Measurements from ENCODE around the gene COMTD1.
A peak's percentile ranks its signal among the peaks of the same experiment; 100 is the strongest.

COMTD1 gene

GRCh38 chr10:75235375-75236177 is at the start of gene COMTD1:
Gene COMTD1 (minus strand): TSS chr10:75235957. CDS start chr10:75235928, 29 bp downstream.
- peak; percentile 100 for TF ChIP-seq CTCF (IDR thresholded peaks at IDR 0.05; ENCODE audit: low read depth, low read length, missing control alignments)
- peak; percentile 70 for DNase-seq (ENCODE audit: low read depth)
- in situ Hi-C loops (cut with HindIII; ENCODE audit: low sequenced_read_pairs): no loop called here
- peak within 1 kb of the TSS; percentile 57 for H3K4me3 ChIP-seq (ENCODE audit: low read depth, low read length)

- no peak overlapping the region for H3K4me3 ChIP-seq (ENCODE audit: low read depth, low read length)
- peak; percentile 56 for DNase-seq (ENCODE audit: low read depth)
- TF ChIP-seq CTCF (IDR thresholded peaks at IDR 0.05; ENCODE audit: low read depth, low read length, missing control alignments): no peak
- in situ Hi-C loops (cut with HindIII; ENCODE audit: low sequenced_read_pairs): no loop called here
Measured at GRCh38 chr10:75283671-75284470, 48.1 kb upstream of the COMTD1 start.

- no peak for TF ChIP-seq CTCF (IDR thresholded peaks at IDR 0.05; ENCODE audit: low read depth, low read length, missing control alignments)
- in situ Hi-C loops (cut with HindIII; ENCODE audit: low sequenced_read_pairs): no loop called here
- H3K4me3 ChIP-seq (ENCODE audit: low read depth, low read length): no peak overlapping the region
- DNase-seq (ENCODE audit: low read depth): no peak
Measured at GRCh38 chr10:75283078-75283670, 47.4 kb upstream of the COMTD1 start.

GRCh38 chr10:75281974-75282373 is 46.2 kb upstream of the COMTD1 start:
- no peak for TF ChIP-seq CTCF (IDR thresholded peaks at IDR 0.05; ENCODE audit: low read depth, low read length, missing control alignments)
- in situ Hi-C loops (cut with HindIII; ENCODE audit: low sequenced_read_pairs): no loop called here
- no peak overlapping the region for H3K4me3 ChIP-seq (ENCODE audit: low read depth, low read length)
- no peak for DNase-seq (ENCODE audit: low read depth)

- in situ Hi-C loops (cut with HindIII; ENCODE audit: low sequenced_read_pairs): no loop called here
- no peak for DNase-seq (ENCODE audit: low read depth)
- no peak for TF ChIP-seq CTCF (IDR thresholded peaks at IDR 0.05; ENCODE audit: low read depth, low read length, missing control alignments)
- no peak overlapping the region for H3K4me3 ChIP-seq (ENCODE audit: low read depth, low read length)
Measured at GRCh38 chr10:75280236-75280635, 44.5 kb upstream of the COMTD1 start.

GRCh38 chr10:75276069-75276872 is 40.5 kb upstream of the COMTD1 start:
- no peak for TF ChIP-seq CTCF (IDR thresholded peaks at IDR 0.05; ENCODE audit: low read depth, low read length, missing control alignments)
- in situ Hi-C loops (cut with HindIII; ENCODE audit: low sequenced_read_pairs): no loop called here
- no peak for DNase-seq (ENCODE audit: low read depth)
- H3K4me3 ChIP-seq (ENCODE audit: low read depth, low read length): no peak overlapping the region
